Urothelium cell line (cell line): ENCODE data around the gene BLOC1S3.

Experiments
- DNase-seq: peaks from one replicate; pipeline ENCODE4 v3.0.0; 2011; ENCODE audit warnings: low spot score, mixed read lengths
- FAIRE-seq: peaks from 2 replicates; lab custom pipeline; 2011; peaks lifted over from hg19 to GRCh38; lab: Jason Lieb, UNC

BLOC1S3 gene

DNA sequence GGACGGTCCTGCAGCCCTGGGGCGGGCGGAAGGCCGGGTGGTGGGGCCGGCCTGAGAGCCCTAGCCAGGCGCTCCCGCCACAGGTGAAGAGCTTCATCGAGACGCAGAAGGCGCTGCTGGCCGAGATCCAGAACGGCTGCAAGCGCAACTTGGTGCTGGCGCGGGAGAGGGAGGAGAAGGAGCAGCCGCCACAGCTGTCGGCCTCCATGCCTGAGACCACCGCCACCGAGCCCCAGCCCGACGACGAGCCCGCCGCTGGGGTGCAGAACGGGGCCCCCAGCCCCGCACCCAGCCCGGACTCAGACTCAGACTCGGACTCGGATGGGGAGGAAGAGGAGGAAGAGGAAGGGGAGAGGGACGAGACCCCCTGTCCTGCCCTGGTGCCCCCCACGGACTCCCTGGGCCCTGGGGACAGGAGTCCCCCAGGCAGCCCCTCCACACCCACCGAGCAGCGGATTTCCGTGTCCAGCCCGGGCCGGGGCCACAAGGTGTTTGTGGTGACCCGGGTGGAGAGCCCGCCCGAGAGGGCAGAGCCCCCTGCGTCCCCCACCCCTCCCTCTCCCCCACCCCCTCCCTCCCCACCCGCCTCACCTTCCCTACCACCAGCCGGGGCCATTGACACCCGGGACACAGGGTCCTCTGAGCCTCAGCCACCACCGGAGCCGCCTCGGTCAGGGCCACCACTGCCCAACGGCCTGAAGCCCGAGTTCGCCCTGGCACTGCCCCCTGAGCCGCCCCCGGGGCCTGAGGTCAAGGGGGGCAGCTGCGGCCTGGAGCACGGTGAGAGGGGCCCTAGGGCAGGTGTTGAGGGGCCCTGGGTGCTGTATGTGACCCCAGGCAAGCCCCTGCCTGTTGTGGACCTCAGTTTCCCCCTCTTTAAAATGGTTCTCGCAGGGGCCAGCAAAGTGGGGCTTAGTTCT, 33.1 kb upstream of the BLOC1S3 start:
- FAIRE-seq (no peak), DNase-seq (no peak)

DNA sequence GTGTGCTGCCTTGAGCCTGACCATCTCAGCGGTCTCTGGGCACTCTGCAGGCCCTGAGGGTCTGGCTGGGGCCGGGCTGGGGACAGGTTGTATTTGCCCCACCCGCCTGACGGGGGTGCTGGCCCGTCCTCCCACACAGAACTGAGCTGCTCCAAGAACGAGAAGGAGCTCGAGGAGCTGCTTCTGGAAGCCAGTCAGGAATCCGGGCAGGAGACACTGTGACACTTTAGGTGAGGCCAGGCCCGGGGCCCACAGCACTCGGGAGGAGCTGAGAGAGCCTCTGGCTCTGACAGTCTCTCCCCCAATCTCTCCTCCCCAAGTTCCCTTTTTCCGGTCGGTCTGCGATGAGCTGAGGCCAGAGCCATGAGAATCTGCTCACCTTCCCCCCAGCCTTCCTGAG, 32.3 kb upstream of the BLOC1S3 start:
- DNase-seq (no peak), FAIRE-seq (no peak)

DNA sequence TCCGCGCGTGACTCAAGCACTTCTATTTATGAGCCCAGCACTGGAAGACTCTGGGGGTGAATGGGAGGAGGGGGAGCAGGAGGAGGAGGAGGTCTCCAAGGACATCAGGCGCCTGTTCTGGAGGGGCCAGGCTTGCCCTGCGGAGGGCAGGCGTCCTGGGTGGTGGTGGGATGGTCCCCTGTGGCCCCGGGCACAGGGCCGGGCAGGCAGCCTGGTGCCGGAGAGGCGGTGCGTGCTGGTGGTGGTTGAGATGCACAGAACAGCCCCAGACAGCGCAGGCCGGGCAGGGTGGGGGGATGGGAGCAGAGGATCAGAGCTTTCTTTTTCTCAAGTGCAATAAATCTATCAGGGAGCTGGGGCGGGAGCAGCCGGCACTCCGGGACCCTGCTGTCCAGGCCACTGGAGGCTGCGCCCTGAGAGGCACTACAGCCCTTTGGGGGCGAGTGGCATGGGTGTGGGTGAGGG, 31.8 kb upstream of the BLOC1S3 start:
- no peak for FAIRE-seq
- DNase-seq = no peak

- FAIRE-seq = no peak
- DNase-seq = no peak
Observed at GRCh38 chr19:45147835-45148676, 30.5 kb upstream of the BLOC1S3 start.

DNA sequence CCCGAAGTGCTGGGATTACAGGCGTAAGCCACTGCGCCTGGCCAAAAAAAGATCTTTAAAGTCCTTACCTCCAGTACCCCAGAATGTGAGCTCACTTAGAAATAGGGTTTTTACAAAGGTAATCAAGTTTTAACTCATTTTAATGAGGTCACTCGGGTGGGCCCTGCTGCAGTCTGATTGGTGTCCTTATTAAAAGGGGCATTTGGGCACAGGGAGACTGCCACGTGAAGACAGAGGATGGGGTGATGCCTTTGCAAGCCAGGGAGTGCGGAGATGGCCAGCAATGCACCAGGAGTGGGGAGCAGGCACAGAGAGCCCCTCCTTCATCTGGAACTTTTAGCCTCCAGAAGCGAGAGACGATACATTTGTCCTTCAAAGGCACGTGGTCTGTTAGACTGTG, 29.5 kb upstream of the BLOC1S3 start:
- no peak for DNase-seq
- FAIRE-seq = no peak

DNA sequence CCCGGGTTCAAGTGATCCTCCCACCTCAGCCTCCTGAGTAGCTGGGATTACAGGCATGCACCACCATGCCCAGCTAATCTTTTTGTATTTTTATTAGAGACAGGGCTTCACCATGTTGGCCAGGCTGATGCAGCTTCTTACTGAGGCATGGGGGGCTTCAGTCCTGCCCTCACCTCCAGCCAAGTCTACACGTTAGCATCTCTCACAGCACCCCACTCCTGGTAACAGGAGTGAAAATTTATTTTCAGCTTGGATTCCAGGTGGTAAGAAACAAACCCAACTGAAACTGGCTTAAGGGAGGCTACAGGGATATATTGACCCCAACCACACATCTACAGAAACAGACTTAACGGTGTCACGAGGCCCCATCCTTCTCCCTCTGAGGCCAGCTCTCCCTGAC, 28.4 kb upstream of the BLOC1S3 start:
- no peak for DNase-seq
- no peak for FAIRE-seq

- FAIRE-seq (no peak), DNase-seq (no peak)
Observed at GRCh38 chr19:45150751-45151281, 27.8 kb upstream of the BLOC1S3 start.

GRCh38 chr19:45151320-45151719, 27.3 kb upstream of the BLOC1S3 start:
- no peak for FAIRE-seq
- no peak for DNase-seq

DNA sequence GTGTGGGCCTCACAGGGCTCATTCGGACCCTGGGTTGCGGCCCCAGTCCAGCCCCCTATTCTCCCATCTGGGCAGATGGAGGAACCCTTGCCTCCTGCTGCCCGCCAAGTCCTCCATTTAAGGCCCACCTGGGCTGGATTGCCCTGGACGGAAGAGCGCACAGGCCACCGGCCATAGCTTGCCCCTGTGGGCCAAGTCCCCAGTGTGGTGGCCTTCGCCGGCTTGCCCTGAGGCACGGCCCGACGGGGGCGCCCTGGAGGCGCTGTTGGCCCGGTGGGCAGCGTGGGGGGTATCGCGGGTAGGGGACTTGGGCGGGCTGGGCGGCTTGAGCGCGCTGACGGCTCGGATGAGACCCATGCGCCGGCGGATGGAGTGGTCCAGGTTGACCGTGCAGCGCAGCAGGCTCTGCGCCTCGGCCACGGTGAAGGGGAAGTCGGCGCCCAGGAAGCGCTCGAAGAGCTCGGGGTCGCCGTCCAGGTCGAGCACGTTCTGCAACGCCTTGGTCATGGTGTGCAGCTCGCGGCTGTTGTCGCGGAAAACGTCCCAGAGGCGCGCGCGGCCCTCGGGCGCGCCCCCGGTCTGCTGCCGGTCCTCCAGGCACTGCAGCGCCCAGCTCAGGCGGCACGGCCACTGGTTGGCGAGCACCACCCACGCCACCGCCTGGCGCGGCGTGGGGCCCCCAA, 26.6 kb upstream of the BLOC1S3 start:
- FAIRE-seq (no peak), DNase-seq (no peak)

- DNase-seq = no peak
- no peak for FAIRE-seq
Observed at GRCh38 chr19:45152504-45153338, 25.9 kb upstream of the BLOC1S3 start.

GRCh38 chr19:45153339-45154063, 25.1 kb upstream of the BLOC1S3 start:
- FAIRE-seq (peak; percentile 27), DNase-seq (no peak)

DNA sequence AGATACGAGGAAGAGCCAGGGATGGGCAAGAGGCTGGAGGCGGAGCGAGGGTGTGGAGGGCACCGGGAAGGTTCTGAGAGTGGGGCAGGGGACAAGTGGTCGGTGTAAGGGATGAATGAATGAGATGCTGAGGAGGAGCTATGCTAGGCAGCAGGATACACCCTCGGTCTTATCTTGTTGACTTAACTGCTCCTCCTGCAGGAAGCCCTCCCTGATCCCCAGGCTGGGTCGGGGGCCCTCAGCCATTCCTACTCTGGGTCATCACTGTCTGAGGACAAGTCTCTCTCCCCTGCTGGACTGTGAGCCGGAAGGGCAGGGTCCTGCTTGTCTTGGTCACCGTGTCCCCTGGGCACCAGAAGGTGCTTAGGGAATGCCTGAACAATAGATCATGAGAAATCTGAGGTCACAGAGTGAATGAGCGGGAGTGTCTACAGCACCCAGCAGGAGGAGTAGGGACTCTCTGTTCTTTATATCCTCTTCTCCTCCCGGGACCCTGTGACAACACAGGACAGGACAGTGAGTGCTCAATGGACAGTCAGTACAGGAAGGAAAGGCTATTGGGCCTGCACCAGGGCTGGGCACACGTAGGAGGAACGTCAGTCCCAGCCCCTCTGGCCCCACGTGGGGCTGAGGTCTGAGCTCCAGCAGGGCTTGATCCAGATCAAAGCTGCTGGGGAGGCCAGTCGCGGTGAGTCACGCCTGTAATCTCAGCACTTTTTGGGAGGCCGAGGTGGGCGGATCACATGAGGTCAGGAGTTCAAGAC, 24.3 kb upstream of the BLOC1S3 start:
- DNase-seq = peak; percentile 80
- peak; percentile 71 for FAIRE-seq

- no peak for FAIRE-seq
- DNase-seq = no peak
Observed at GRCh38 chr19:45156011-45156630, 22.5 kb upstream of the BLOC1S3 start.

DNA sequence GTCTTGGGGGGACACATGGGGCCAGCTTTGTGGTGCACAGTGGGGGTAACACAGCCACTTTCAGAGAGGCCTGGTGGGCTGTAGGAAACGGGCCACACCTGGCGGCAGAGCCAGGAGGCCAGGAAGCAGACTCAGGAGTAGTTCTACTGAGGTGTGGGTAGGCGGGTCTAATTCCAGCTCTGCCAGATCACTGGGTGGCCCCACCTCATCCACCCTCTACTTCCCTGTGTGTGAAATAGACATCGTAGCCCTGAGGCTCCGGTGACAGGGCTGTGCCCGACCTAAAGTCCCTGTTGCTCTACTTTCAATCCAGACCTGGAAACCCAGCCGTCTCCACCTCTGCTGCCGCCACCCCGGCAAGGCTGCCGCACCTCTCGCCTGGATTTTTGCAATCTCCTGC, 21.8 kb upstream of the BLOC1S3 start:
- FAIRE-seq (no peak), DNase-seq (no peak)

DNA sequence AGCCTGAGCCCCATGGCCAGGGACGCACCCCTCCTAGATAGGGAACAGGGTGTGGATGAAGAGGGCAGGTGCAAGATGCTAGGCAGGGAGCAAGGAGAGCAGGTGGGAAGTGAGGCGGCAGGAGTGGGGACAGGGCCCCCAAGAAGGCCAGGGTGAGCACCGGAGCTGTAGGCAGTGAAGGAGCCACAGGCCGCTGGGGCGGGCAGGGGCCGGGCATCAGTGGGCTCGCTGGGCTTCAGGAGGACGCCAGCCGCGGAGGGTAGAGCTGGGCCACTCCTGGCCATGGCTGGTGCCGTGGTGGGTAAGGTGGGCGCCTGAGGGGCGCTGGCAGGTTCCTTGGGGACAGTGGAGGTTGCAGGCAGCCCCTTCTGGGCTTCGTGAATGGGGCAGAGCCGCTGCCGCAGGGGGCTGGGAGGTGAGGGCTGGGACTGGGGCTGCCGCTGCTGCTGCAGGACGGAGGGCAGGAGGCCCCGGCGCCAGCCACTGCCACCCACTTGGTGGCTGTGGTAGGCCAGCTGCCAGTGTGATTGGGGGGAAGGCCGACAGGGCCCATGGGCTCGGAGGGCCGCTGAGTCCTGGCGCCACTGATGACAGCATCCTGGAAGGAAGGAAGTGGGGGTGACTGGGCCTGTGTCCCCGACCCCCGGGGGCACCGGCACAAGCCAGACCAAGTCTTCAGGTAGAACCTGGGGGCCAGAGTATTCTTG, 19.9 kb upstream of the BLOC1S3 start:
- FAIRE-seq = no peak

GRCh38 chr19:45159210-45159970, 19.2 kb upstream of the BLOC1S3 start:
- FAIRE-seq (no peak), DNase-seq (no peak)

More for the DNA sequence above, 19.9 kb upstream of the BLOC1S3 start:
- no peak for DNase-seq

- no peak for DNase-seq
- FAIRE-seq = no peak
Observed at GRCh38 chr19:45159971-45160324, 18.6 kb upstream of the BLOC1S3 start.
